Measurements from ENCODE around the gene SLC44A5.

The SLC44A5 gene

DNA sequence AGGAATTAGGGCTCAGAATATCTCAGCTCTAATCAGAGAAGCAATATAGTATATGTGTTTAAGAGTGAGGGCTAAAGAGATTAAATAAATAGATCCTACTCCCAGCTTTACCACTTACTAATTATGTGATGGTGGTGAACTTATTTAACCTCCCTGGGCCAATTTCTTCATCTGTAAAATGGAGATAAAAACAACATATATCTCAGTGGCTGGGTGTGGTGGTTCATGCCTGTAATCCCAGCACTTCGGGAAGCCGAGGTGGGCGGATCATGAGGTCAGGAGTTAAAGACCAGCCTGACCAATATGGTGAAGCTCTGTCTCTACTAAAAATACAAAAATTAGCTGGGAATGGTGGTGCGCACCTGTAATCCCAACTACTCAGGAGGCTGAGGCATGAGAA, 135.2 kb downstream of the SLC44A5 start:
- TF ChIP-seq, protein P1, sequence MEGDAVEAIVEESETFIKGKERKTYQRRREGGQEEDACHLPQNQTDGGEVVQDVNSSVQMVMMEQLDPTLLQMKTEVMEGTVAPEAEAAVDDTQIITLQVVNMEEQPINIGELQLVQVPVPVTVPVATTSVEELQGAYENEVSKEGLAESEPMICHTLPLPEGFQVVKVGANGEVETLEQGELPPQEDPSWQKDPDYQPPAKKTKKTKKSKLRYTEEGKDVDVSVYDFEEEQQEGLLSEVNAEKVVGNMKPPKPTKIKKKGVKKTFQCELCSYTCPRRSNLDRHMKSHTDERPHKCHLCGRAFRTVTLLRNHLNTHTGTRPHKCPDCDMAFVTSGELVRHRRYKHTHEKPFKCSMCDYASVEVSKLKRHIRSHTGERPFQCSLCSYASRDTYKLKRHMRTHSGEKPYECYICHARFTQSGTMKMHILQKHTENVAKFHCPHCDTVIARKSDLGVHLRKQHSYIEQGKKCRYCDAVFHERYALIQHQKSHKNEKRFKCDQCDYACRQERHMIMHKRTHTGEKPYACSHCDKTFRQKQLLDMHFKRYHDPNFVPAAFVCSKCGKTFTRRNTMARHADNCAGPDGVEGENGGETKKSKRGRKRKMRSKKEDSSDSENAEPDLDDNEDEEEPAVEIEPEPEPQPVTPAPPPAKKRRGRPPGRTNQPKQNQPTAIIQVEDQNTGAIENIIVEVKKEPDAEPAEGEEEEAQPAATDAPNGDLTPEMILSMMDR (IDR thresholded peaks at IDR 0.05; ENCODE audit: borderline replicate concordance, insufficient read depth, low read depth, low read length): no peak
- no peak overlapping the region for H3K4me3 ChIP-seq (ENCODE audit: low read depth, low read length)

DNA sequence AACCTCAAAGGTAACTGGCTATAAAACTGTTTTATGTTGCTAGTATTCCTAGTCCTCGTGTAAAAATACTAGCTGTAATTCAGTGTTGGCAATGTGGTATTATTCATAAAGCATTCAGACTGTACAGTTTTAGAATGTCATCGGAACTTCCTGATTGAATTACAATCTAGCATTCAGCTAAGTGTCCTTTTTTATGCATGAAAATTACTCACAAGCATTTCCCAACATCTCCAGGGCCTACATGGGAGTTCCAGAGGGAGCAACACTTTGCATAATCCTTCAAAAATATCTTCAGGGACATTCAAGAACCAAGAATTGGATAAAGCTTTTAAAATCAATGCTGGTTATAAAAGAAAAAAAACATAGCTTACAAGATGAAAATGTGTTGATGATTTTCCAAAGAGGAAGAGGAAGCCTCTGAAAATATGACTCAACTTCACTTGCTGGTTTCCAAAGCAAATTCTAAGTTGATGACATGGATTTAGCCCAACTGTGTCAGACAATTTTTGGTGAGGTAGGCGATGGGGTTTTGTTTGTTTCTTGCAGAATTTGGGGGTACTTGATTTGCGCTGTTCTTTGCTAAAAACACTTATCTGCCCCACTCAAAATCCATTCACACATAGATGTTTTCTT, 137.8 kb downstream of the SLC44A5 start:
- TF ChIP-seq, protein P1 (IDR thresholded peaks at IDR 0.05; ENCODE audit: borderline replicate concordance, insufficient read depth, low read depth, low read length): no peak
- no peak overlapping the region for H3K4me3 ChIP-seq (ENCODE audit: low read depth, low read length)

DNA sequence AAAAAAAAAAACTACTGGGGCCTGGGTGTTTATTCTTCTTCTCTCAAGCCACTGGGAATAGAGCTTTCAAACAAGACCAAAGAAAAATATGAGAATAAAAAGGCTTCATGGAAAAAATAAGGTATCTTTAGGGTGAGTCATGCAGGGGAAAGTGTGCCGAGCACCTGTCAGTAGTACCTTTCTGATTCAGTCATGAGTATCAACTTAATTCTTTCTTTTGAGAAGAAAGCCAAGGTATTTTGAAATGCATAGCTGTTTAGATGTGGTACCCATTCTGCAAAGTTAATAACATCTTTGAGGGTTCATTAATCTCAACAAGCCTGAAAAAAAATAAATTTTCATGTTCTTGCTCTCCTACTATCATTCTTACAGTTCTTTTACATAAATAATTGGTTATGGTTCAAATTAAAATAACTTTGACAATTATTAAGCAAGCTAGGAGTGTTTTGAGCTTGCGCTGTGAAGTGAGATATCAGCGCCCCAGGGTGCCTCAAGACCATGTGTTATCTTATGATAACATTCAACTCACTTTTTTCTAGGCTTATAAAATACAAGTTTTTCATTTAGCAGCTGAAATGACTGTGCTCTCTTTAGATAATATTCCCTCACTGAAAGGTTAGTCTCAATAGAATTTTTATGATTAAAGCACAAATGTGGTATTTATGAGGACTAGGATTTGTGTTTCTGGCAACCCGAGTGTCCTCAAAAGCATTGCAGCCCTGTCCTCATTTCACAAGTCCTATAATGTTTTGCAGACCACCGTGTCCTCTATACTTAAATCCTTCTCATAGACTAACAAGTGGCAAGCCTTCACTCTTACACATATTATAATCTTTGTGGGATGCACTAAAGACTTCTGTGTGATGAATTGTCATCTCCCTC, 138.6 kb downstream of the SLC44A5 start:
- TF ChIP-seq, protein P1 (IDR thresholded peaks at IDR 0.05; ENCODE audit: borderline replicate concordance, insufficient read depth, low read depth, low read length): no peak
- no peak overlapping the region for H3K4me3 ChIP-seq (ENCODE audit: low read depth, low read length)

DNA sequence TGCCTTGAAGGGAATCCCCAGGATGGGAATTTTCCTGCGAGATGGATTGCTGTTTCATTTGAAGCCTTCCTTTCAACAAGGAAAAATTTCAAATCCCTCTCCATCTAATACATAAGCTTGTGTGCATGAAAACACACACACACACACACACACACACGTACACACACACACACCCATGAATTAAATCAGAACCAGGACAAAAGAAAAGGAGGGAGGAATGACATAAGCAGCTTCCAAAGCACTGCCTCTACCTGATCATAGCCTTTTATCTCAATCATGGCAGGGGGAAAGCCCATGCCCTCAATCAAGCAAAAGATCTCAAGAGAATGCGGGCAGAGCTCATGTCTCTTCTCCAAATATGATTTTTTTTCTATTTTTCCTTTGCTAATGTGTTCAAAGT, 139.7 kb downstream of the SLC44A5 start:
- TF ChIP-seq, protein P1 (IDR thresholded peaks at IDR 0.05; ENCODE audit: borderline replicate concordance, insufficient read depth, low read depth, low read length): no peak
- no peak overlapping the region for H3K4me3 ChIP-seq (ENCODE audit: low read depth, low read length)

DNA sequence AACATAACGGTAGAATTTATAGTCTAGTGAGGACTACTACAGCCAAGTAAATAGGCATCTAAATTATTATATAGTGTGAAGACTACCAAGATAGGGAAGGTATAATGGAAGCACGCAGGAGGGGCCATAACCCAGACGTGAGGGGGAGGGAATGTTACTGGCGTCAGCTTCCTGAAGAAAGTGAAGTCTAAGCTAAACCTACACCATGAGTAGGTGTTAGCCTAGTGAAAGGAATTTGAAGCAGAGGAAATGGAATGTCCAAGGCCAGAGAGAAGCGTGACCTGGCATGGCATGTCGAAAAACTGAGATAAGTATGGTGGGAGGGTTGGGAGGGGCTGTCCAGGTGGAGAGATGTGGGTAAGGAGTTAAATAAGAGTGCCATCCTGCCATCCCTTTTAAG, 140.5 kb downstream of the SLC44A5 start:
- H3K4me3 ChIP-seq (ENCODE audit: low read depth, low read length): no peak overlapping the region
- TF ChIP-seq, protein P1 (IDR thresholded peaks at IDR 0.05; ENCODE audit: borderline replicate concordance, insufficient read depth, low read depth, low read length): no peak

DNA sequence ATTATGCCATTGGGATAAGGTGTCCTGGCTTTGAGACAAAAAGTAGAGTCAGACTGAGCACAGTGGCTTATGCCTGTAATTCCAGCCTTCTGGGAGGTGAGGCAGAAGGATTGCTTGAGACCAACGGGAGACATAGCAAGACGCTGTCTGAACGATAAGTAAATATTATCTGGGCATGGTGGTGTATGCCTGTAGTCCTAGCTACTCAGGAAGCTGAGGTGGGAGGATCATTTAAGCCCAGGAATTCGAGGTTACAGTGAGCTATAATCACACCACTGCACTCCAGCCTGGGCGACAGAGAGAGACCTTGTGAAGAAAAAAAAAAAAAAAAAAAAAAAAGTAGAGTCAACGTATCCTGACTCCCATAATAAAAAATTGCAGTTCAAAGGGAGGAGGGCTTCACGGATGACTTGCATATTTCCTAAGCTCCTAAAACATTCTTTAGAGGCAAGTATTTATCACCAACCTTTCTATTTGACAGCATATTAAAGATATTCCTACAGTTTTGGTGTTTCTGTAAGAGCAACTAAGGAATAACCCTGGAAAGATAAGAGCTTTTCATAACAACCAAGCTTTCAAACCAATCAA, 141.2 kb downstream of the SLC44A5 start:
- TF ChIP-seq, protein P1 (IDR thresholded peaks at IDR 0.05; ENCODE audit: borderline replicate concordance, insufficient read depth, low read depth, low read length): no peak
- H3K4me3 ChIP-seq (ENCODE audit: low read depth, low read length): no peak overlapping the region
